T-helper 17 cell (primary cell): ENCODE measurements around the gene TSR1. TPM values are rescaled to one million over a fixed set of nuclear protein-coding genes. Genes with fewer than 3 reads are reported as not detected.

ENCODE experiments used
- ATAC-seq: fragments of 150-1000 bp; cut with Tn5 transposase; 2 replicates; pipeline ENCODE4 v1.10.0; 2021; ENCODE audit warnings: mild to moderate bottlenecking, moderate library complexity
- DNase-seq, 3 donors: peaks; one replicate each; pipeline versions ENCODE4 v3.0.0 to v3.0.0-alpha.2; 2020 to 2021
- H3K9me3 ChIP-seq: one replicate; pipeline ENCODE4 v1.7.0; 2013; ENCODE audit warnings: low read length, mild to moderate bottlenecking; ENCODE audit not compliant: control insufficient read depth, poor library complexity, severe bottlenecking
- H3K27ac Mint-ChIP-seq: one replicate; pipeline ENCODE4 v1.8.0; 2022; ENCODE audit warnings: mild to moderate bottlenecking, moderate library complexity, mixed read lengths
- H3K27me3 Mint-ChIP-seq: one replicate; pipeline ENCODE4 v1.8.0; 2022; ENCODE audit warnings: mixed read lengths
- H3K36me3 Mint-ChIP-seq: one replicate; pipeline ENCODE4 v1.8.0; 2022; ENCODE audit warnings: low read depth, mixed read lengths
- H3K4me1 Mint-ChIP-seq: one replicate; pipeline ENCODE4 v1.8.0; 2022; ENCODE audit warnings: mild to moderate bottlenecking, mixed read lengths
- H3K4me3 Mint-ChIP-seq: one replicate; pipeline ENCODE4 v1.8.0; 2022; ENCODE audit warnings: mild to moderate bottlenecking, moderate library complexity, mixed read lengths
- total RNA-seq, 4 donors: library from RNA in 2 of 4; stranded (reverse) in 2 of 4; gene quantifications; one replicate each; pipeline ENCODE4 v1.2.3 and lab custom pipeline; 2022 to 2026

The TSR1 gene
- total RNA-seq, 2 donors from 2014 or later: 24.9 to 35.4 TPM

DNA sequence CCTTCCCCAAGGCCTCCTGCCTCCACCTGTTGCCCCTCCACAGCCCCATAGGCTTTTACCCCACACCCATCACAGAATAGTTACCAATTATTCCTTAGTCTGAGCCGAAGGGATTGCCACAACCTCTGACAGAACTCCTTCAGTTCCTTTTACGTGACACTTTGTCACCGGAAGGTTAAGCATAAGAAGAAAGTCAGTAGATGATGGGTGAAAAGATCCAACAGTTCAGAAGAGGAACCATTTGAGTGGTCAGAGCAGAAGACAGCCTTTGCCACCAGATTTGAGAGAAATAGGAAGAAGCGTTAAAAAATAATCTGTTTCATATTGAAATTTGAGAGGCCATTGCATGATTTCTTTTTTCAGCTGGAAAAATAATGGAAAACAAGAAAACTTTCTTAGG is 31.3 kb downstream of the TSR1 start:
- no peak for ATAC-seq
- Mint-ChIP-seq H3K27ac (peak overlapping the region; percentile 8), H3K4me3 (peak overlapping the region; percentile 68), H3K27me3 (no peaks in the 10 kb centered on the region), H3K4me1 (peaks cover 33% of the 10 kb centered on the region), H3K36me3 (peaks cover 6% of the 10 kb centered on the region)
- no peak for DNase-seq
- H3K9me3 ChIP-seq: no peaks in the 10 kb centered on the region

DNA sequence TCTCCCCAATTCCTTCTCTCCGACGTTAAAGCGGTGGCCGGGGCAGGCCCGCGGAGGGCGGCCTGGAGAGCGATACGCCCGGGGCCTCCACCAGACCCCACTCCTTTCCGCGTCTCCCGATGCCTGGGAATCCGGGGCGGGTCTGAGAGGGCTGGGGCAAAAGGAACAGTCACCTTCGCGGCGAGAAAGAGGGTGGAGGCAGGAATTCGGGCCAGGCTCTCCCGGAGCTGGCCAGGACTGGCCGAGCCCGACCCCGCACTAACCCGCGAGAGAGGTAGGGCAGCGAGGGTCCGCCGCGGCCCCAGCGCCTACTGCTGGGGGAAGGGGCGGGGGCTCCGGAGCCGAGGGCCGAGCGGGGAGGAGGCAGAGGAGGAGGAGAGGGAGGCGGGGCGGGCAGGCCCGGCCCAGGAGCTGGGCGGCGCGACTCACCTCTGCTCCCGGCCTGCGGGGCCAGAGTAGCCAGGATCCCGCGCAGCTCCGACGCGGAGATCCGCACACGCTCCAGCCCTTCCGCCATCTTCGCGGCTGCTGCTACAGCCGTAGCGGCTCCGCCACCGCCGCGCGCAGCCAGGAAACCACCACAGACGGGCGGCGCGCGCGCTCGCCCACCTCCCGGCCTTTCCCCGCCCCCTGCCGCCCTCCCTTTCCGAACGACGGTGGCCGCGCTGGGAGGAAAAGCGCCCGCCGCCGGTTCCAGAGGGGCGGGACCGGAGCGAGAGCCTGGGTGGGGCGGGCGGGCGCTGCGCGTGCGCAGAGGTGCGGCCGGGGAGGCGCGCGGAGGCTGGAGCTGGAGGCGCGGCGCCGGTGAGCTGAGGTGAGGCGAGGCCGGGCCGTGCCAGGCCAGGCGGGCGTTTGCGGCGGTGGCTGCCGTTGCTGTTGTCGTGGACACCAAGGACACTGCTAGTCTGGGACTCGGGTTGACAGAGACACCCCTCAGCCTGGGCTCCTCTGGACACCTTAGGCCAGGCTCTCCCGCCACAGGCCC is 32.8 kb downstream of the TSR1 start, which contains the start of the genes SMG6 and SRR:
SMG6 (minus strand) TSS at position 582 of the 985 bp plus-strand sequence; CDS start at position 517, 65 bp downstream.
SRR (plus strand) TSS at position 747 of the 985 bp plus-strand sequence. CDS start 11,611 bp downstream, outside the sequence.
- peak within 1 kb of the TSS; percentile 62 for H3K27ac Mint-ChIP-seq
- ATAC-seq (peak; percentile 89), DNase-seq (peak; percentile 89 to 97 (median 96))
- H3K36me3 Mint-ChIP-seq: peaks cover 6% of the 10 kb centered on the region
- H3K27me3 Mint-ChIP-seq: no peaks in the 10 kb centered on the region
- H3K9me3 ChIP-seq: no peaks in the 10 kb centered on the region
- peak within 1 kb of the TSS; percentile 90 for H3K4me3 Mint-ChIP-seq
- peaks cover 32% of the 10 kb centered on the region for H3K4me1 Mint-ChIP-seq

DNA sequence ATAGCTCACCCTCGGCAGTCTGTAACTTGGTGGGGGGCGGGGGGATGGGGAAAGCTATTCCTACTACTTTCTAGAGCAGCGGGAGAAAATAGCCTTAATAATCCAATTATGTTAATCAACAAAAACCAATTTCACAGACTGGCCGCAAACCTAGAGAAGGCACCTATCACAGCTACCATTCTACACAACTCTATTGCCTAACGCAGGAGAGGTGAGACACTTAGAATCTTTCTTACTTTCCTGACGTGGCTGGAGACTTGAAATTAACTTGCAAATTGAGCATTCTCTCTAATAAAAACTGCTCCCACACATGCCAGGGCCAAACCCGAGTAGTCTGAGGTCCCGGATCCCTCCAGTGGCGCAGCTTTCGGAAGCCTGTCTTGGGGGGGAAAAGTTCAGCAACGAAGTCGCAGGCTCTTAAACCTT is 33.5 kb downstream of the TSR1 start:
- ATAC-seq: peak; percentile 0
- H3K9me3 ChIP-seq: no peaks in the 10 kb centered on the region
- H3K27me3 Mint-ChIP-seq: no peaks in the 10 kb centered on the region
- peaks cover 6% of the 10 kb centered on the region for H3K36me3 Mint-ChIP-seq
- peaks cover 30% of the 10 kb centered on the region for H3K4me1 Mint-ChIP-seq
- DNase-seq: no peak
- peak overlapping the region; percentile 90 for H3K4me3 Mint-ChIP-seq
- H3K27ac Mint-ChIP-seq: peak overlapping the region; percentile 62

DNA sequence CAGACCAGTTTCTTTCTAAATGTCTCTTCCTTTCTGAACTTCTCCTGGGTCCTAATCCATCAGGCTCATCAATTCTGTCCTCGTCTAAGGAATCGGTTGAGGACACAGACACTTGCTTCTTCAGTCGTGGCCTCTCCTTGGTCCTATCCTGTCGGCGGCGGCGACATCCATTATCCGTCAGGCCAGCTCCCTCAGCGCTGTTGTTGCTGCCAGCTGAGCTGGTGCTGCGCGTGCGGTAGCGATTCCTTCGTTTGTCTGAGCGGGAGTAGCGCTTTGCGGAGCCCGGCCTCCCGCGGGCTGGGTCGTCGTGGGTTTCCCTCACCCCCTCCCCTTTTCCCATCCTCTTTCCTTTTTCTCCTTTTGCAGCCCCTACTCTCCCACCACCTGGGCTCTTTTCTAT is 36.5 kb downstream of the TSR1 start:
- peaks cover 37% of the 10 kb centered on the region for H3K4me1 Mint-ChIP-seq
- H3K27me3 Mint-ChIP-seq: no peaks in the 10 kb centered on the region
- DNase-seq (no peak), ATAC-seq (no peak)
- no peak overlapping the region for H3K4me3 Mint-ChIP-seq
- H3K9me3 ChIP-seq: no peaks in the 10 kb centered on the region
- H3K36me3 Mint-ChIP-seq: peaks cover 21% of the 10 kb centered on the region
- no peak overlapping the region for H3K27ac Mint-ChIP-seq

DNA sequence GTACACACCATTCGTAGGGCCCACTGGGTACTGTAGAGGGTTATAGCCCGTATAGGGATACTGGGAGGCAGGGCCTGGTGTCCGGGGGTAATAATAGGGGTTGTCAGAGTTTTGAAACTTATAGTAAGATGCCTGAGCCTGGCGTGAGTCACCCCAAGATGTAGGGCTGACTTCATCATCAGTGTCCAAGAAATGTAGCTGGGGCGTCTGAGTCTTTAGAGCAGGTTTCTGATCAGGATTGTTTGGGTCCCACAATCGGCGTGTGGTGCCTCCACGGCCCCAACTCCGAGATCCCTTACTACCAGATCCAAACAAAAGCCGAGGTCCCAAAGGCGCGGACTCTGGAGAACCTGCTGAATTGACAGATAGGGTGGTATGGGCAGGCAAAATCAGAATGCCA is 37.1 kb downstream of the TSR1 start:
- DNase-seq (no peak), ATAC-seq (no peak)
- H3K9me3 ChIP-seq: no peaks in the 10 kb centered on the region
- Mint-ChIP-seq H3K27me3 (no peaks in the 10 kb centered on the region), H3K27ac (no peak overlapping the region), H3K4me3 (no peak overlapping the region), H3K4me1 (peaks cover 43% of the 10 kb centered on the region), H3K36me3 (peaks cover 25% of the 10 kb centered on the region)

DNA sequence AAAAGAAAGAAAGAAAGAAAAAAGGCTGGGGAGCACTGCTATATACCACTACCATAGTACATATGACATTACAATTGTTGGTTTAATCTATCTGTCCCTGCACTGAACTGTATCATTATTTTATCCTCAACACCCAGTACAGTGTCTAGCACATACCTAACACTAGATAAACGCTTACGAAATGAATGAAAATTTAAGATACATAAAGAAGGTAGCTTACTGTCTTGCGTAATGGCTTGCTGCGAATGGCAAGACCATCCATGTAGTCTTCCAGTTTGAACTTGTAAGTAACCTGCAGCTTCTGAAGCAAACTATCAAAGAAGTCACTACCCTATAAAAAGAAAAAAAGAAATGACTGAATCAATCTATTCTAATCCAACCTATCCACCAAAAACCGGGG is 39.2 kb downstream of the TSR1 start:
- Mint-ChIP-seq H3K27me3 (no peaks in the 10 kb centered on the region), H3K4me3 (no peak overlapping the region), H3K27ac (peak overlapping the region; percentile 79), H3K4me1 (peaks cover 50% of the 10 kb centered on the region), H3K36me3 (peaks cover 32% of the 10 kb centered on the region)
- no peak for DNase-seq
- no peak for ATAC-seq
- no peaks in the 10 kb centered on the region for H3K9me3 ChIP-seq

DNA sequence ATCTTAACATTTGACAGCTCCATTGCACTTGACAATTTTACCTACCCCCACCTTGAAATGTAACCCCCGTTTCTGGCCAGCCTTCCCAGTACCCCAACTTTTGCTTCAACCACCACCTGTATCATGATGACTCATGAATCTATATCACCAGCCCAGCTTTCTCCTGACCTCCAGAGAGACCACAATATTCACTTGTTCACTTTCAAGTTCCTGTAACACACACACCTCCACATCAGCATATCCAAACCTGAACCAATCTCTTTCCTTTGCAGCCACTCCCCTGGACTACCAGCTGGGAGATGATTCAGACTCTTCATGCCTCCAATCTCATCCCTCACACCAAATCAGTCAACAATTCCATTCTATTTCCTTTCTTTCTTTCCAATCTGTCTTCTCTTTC is 40.7 kb downstream of the TSR1 start:
- H3K9me3 ChIP-seq: no peaks in the 10 kb centered on the region
- peak overlapping the region; percentile 49 for H3K4me3 Mint-ChIP-seq
- H3K36me3 Mint-ChIP-seq: peaks cover 40% of the 10 kb centered on the region
- peaks cover 45% of the 10 kb centered on the region for H3K4me1 Mint-ChIP-seq
- ATAC-seq (no peak), DNase-seq (no peak)
- no peaks in the 10 kb centered on the region for H3K27me3 Mint-ChIP-seq
- peak overlapping the region; percentile 82 for H3K27ac Mint-ChIP-seq

DNA sequence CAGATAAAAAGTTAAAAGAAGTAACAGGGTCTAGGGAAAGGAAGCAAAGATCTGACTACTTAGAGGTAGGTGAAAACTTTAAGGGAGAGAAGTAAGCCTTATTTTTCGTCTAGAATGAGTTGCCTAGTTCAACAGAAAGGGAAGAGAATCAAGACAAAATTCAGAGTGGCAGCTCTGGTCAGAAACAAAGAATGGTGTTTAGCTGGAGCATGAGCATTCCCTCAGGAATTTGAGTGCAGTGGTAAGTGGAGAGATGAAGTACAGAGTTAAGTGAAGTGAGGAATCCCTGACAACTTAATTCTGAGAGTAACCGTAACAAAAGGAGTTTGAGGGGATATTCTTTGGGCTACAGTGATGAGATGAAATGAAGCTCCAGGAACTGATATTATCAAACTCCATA is 44.2 kb downstream of the TSR1 start:
- DNase-seq (no peak), ATAC-seq (no peak)
- H3K36me3 Mint-ChIP-seq: peaks cover 38% of the 10 kb centered on the region
- H3K27me3 Mint-ChIP-seq: no peaks in the 10 kb centered on the region
- H3K4me3 Mint-ChIP-seq: no peak overlapping the region
- H3K27ac Mint-ChIP-seq: no peak overlapping the region
- no peaks in the 10 kb centered on the region for H3K9me3 ChIP-seq
- peaks cover 33% of the 10 kb centered on the region for H3K4me1 Mint-ChIP-seq

DNA sequence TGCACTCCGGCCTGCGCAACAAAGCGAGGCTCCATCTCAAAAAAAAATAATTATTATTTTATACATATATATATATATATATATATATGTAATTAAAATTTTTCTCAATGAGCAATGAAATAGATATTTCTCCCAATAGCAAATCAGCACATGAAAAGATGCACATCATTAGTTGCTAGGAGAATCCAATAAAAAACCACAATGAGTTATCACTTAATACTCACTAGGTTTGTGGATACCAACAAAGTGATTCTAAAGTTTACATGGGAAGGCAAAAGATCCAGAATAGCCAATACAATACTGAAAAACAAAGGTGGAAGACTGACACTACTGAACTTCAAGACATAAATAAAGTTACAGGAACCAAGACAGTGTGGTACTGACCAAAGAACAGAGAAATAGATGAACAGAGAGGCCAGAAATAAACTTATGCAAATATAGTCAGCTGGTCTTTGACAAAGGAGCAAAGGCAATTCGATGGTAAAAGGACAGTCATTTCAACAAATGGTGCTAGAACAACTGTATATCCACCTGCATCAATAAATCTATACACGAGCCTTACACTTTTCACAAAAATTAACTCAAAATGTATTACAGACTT is 46.3 kb downstream of the TSR1 start:
- ATAC-seq: no peak
- no peak overlapping the region for H3K4me3 Mint-ChIP-seq
- H3K27ac Mint-ChIP-seq: no peak overlapping the region
- H3K36me3 Mint-ChIP-seq: peaks cover 27% of the 10 kb centered on the region
- H3K9me3 ChIP-seq: no peaks in the 10 kb centered on the region
- DNase-seq: no peak
- peaks cover 18% of the 10 kb centered on the region for H3K4me1 Mint-ChIP-seq
- H3K27me3 Mint-ChIP-seq: no peaks in the 10 kb centered on the region

DNA sequence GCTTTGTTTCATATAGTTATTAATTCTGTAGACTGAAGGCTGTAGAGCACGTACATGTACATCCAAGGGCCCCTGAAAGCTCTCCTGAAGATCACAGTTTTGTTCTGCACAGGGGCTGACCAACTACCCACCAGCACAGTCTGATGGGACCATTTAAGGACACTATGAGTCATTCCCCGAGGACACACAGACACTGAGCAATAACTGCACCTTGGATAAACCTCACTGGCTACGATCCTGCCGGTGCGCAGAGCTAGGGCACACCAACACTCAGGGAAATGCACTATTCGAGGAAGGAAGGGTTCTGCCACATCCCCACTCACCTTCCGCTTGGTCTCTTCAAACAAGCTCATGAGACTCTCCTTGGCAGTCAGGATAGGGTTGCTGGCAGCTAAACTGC is 53.0 kb downstream of the TSR1 start:
- DNase-seq (no peak), ATAC-seq (no peak)
- Mint-ChIP-seq H3K36me3 (peaks cover 20% of the 10 kb centered on the region), H3K4me3 (no peak overlapping the region), H3K4me1 (peaks cover 19% of the 10 kb centered on the region), H3K27ac (peak overlapping the region; percentile 41), H3K27me3 (no peaks in the 10 kb centered on the region)
- no peaks in the 10 kb centered on the region for H3K9me3 ChIP-seq

DNA sequence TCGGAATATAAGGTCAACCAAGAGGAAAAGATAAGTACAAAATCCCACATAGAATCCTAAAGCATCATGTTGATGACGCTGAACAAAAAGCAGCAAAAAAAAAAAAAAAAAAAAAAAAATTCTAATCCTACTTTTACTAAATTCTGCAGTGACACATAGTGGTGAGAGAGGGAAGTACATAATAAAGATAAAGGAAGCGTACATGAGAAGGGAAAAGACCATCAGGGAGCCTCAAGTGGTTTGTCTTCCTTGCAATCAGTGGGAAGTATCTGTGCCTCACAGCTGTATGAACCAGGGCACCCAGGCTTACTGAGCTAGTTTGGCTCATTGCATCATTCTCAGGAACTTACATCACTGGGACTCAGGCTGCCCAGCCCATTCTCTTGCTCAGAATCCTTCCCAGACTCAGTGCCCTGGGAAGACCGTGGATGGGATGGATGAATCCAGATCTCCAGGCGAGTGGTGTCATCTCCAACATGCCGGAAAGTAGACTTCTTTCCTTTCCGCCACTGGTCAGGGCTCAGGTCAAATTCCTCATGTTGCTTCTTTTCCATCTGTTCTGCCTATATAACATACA is 53.9 kb downstream of the TSR1 start:
- peaks cover 19% of the 10 kb centered on the region for H3K4me1 Mint-ChIP-seq
- peaks cover 17% of the 10 kb centered on the region for H3K36me3 Mint-ChIP-seq

DNA sequence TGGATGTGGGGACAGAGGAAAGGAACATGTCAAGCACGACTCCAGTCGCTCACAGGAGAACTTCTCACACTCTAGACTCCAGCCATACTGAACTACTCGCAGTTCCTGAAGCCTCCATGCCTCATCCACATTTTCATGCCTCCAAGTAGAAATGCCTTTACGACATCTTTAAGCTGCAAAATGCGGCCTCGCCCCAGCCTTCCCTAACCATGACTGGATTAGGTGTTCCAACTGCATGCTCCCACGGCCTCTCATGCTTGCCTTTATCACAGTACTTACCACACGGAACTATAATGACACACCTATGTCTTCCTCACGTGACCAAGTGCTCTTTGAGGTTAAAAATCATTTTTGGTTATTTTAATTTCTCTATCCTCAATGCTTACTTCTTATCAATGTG is 56.5 kb downstream of the TSR1 start:
- no peak overlapping the region for H3K4me3 Mint-ChIP-seq
- H3K27ac Mint-ChIP-seq: peak overlapping the region; percentile 6
- ATAC-seq (no peak), DNase-seq (no peak)
- peaks cover 15% of the 10 kb centered on the region for H3K36me3 Mint-ChIP-seq
- no peaks in the 10 kb centered on the region for H3K27me3 Mint-ChIP-seq
- peaks cover 39% of the 10 kb centered on the region for H3K4me1 Mint-ChIP-seq
- no peaks in the 10 kb centered on the region for H3K9me3 ChIP-seq

More for the DNA sequence above, 53.9 kb downstream of the TSR1 start:
- no peak overlapping the region for H3K4me3 Mint-ChIP-seq
- H3K27ac Mint-ChIP-seq: peak overlapping the region; percentile 41
- DNase-seq (no peak), ATAC-seq (peak; percentile 67)
- no peaks in the 10 kb centered on the region for H3K27me3 Mint-ChIP-seq
- no peaks in the 10 kb centered on the region for H3K9me3 ChIP-seq
